GM18951 (cell line): Measurements from ENCODE around the gene ZBTB12.
"Not testable (repeated sequence)": the region's sequence is repeated elsewhere in the genome, so short reads cannot be mapped to it uniquely, and the experiment has no call there.

ENCODE experiments used
- POLR2A ChIP-seq: IDR thresholded peaks from 4 replicates; pipeline ENCODE4 v1.6.1; 2011; ENCODE audit warnings: mild to moderate bottlenecking; ENCODE audit not compliant: insufficient read length, insufficient read depth; ENCODE audit errors: extremely low read depth
- in situ Hi-C: fragments of 300-500 bp; cut with MboI; formaldehyde crosslinking; loops from one replicate; pipeline ENCODE4 v1.12.0; 2022; ENCODE audit warnings: low sequenced_read_pairs, mixed read lengths, inconsistent platforms; ENCODE audit not compliant: unreplicated experiment

ZBTB12 gene

DNA sequence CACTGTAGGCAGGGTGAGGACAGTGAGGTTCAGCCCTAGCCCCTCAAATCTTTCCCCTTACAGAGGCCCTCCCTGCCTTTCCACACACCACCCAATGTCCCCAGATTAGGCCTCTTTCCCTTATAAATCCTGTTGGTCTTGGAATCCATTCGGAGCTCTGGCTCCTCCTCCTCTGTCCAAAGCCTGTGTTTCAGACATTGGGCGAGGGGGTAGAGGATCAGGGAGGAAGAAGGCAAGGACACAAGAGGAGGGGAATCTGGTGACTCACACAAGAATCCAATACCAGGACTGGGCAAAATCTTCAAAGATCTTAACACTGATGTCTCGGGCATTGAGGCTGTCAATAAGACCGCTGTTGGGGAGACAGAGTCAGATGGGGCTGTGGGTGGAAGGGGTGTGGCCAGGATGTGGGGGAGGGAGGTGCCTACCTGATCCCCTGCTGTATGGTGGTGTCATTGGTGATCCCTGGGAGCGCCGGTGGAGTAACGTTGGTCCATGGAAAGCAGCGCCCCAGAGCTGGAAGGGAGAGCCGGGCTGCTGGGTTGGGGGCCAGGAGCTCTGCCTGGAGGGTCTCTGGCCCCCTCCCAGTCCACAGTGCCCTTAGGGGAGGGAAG, 30.7 kb downstream of the ZBTB12 start:
- no peak for TF ChIP-seq POLR2A

DNA sequence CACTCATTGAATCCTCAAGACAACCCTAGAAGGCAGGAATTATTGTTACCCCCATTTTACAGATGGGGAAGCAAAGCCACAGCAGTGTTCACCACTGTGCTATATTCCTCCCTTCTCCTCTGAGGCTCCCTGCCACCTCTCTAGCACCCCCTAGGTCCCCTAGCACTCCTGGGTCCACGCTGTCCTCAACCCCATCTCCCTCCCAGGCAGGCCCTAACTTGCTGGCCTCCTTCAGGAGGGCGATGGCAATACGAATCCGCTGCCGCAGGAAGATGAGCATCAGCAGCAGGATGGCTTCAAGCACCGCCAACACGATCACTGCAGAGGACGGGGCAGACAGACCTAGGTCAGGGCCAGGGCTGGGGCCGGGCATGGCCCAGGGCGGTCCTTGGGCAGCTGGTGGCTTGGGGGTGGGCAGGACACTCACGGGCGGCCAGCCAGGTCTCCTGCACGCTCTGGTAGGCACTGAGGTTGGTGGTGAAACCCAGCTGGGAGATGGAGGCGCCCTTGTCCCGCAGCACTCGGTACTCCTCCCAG, 31.4 kb downstream of the ZBTB12 start:
- in situ Hi-C loops: no loop called here
- no peak for TF ChIP-seq POLR2A

More for the DNA sequence above, 30.7 kb downstream of the ZBTB12 start:
- in situ Hi-C loops: no loop called here

DNA sequence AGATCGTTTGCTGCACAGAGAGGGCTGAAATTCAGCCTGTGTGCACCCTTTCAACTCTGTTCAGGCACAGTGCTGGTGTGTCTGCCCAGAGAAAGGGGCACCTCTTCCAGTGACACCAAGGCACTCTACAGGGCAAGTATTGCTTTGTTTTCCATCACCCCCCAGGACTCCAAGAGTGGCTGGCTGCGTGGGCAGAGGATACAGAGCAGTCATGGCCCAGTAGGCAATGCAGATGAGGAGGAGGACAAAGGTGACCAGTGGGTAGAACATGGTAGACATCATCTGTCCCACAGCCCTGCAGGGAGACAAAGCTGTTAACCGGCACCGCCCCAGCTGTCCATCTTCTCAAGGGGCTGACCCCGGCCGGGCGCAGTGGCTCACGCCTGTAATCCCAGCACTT, 32.5 kb downstream of the ZBTB12 start:
- in situ Hi-C loops: no loop called here
- TF ChIP-seq POLR2A: no peak

DNA sequence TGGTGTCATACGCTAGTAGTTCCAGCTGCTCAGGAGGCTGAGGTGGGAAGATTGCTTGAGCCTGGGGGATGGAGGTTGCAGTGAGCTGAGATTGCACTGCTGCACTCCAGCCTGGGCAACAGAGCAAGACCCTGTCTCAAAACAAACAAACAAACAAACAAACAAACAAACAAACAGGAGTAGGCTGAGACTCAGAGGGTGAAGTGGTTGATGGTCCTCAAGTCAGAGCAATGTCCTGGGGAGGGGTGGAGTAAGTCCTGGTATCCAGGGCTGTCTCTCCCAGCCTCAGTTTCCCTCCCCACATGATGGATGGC, 33.3 kb downstream of the ZBTB12 start:
- in situ Hi-C loops: not testable (repeated sequence)

DNA sequence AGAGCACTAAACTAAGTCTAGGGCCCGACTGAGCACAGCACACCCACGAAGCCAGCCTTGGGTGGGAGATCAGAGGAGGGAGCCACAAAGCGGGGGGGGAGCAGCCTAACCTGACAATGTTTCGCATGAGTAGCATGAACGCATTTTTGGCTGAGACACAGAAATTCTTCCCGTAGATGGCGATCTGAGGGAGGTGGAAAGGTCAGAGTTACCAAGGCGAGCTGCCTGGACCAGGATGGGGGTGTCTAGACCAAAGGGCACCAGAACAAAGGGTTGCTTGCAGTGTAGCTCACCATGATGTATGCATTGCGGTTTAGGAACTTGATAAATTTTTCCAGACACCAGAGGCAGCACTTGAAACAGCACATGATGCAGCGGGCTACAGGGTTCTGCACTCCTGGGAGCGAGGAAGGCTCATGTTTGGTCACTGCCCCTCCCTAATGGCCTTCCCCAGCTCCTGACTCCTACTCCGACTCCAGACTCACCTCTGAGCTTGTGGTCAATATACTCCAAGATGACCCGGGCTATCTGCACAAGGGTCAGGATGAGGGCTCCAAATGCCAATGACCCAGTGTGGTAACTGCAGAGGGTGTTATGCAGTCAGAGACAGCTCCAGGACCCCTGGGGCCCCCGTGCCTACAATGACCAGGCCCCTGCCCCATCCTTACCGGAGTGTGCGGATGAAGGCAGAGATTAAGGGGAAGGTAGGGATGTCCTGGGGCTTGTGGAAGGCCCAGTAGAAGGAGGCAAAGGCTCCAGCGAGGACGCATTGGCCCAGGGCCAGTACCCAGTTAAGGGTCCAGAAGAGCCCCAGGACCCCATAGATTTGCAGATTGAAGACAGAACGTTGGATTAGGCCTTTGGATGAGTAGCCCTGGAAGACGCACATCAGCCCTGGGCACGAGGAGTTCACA, 36.4 kb downstream of the ZBTB12 start:
- TF ChIP-seq POLR2A: no peak
- in situ Hi-C loops: no loop called here

DNA sequence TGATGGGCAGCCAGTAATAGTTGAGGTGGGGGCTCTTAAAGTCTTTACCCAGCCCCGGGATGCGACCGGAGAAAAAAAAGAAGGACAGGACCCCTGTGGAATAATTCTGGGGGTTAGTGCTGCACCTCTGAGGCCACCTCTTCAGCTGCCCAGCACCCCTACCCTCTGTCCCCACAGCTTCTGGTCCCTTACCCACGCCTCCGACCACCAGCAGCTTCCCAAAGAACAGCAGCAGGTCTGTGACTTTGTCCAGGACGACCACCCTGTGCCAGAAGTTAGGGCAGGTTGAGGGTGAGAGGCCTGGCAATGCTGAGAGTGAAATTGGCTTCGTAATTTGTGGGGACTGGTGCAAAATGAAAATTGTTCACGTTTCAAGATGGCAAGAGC, 37.1 kb downstream of the ZBTB12 start:
- in situ Hi-C loops: no loop called here
- TF ChIP-seq POLR2A: no peak

DNA sequence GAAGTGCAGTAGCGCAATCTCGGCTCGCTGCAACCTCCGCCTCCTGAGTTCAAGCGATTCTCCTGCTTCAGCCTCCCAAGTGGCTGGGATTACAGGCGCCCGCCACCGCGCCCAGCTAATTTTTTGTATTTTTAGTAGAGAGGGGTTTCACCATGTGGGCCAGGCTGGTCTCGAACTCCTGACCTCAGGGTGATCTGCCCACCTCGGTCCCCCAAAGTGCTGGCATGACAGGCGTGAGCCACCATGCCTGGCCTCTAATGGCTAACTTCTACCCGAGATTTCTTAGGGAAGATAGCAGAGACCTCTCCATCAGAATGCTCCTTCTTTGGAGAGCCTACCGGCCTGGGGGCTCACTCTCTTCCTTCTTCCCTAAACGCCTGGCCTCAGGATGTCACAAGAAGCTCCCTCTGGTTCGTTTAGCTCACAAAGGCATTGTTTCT, 37.7 kb downstream of the ZBTB12 start:
- in situ Hi-C loops: not testable (repeated sequence)

DNA sequence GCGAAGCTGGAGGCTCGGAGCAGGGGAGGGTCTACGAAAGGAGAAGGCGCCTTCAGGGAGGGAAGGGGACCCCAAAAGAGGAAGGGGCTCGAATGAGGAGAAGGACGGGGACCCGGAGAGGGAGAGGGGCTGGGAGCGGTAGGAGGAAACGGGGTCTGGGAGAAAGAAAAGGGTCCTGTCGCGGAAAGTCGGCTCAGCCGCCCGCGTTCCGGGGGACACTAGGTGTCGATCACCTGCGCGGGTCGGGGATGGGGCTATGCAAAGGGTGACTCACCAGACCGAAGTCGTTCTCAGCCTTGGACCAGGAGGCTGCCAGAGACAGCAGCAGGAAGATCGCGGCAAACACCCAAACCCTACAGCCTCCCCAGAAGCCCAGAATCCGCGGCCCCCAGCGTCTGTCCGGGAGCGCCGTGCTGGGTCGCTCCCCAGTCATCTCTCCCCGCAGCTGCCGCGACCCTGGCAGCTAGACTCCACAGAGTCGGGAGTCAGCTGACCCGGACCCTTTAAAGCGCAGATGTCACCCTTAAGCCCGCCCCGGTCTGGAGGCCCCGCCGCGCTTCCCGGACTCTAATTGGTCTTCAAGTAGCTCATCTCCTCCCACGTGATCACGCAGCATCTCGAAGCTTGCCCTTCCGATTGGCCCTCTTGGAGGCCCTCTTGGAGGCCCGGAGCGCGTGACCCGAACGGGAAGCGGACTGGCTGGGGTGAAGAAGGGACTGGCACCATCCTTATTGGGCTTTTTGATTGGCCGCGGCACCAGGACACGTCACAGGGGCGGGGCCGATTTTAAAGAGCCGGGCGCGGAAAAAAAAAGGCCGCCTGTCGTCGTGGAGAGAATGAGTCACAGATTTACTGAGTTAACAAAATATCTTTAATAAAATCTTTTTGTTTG, 39.3 kb downstream of the ZBTB12 start, which contains the start of gene NEU1:
Gene NEU1 (minus strand): TSS at position 478 of the 892 bp plus-strand sequence. CDS start 45 bp downstream, at position 433.
- in situ Hi-C loops: no loop called here

DNA sequence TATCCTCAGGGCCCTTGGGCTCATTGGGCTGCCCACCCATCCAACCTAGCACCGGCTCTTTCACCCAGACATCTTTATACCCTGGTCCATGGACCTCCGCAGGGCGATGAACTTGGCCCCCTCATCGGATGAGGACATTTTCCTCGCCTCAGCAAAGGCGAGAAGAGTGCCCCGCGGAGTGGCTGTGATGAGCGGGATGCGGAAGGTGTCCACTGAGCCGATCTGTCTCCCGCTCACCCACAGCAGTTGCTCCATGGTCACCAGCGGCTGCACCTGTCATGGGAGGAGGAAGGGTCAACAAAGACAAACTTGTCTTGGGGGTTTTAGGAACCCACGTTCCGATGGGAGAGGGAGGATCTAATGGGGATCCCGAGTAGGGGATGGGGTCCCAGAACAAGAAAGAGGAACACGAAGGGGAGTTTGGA, 40.0 kb downstream of the ZBTB12 start:
- no peak for TF ChIP-seq POLR2A
- in situ Hi-C loops: no loop called here

More for the DNA sequence above, 39.3 kb downstream of the ZBTB12 start, which contains the start of gene NEU1:
- peak; percentile 99 for TF ChIP-seq POLR2A

DNA sequence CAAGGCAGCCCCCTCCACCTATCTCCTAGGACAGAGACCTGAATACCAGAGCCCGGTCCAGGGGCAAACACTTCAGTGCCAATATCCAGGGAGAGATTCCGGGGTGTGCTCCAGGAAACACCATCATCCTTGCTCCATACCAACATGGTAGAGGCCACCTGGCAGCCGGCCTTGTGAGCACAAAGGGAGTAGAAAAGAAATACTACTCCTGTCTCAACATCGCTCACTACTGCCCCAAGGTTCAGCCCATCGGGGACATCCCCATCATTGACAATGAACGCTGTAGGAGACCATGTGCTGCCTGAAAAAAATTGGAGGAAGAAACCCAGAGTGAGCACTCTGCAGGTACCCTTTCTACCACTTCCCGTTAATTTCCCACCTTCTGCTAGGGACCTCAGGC, 40.7 kb downstream of the ZBTB12 start:
- TF ChIP-seq POLR2A: no peak
- in situ Hi-C loops: no loop called here

DNA sequence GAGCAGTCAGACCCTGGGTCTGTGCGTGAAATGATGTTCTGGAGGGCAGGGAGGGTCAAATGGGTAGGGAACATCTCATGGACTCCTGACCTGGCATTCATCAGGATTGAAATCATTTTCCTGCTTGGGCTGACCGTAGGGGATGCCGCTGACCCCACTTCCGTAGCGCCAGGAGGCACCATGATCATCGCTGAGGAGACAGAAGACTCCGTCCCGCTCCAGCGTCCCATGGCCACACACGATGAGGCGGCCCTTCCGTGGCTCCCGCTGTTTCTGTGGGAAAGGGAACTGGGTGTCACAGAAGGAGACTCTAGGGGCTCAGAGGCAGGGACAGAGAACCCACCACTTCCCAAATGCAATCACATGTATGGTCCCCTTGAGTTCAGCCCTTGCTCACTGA, 41.5 kb downstream of the ZBTB12 start:
- TF ChIP-seq POLR2A: no peak
- in situ Hi-C loops: no loop called here

DNA sequence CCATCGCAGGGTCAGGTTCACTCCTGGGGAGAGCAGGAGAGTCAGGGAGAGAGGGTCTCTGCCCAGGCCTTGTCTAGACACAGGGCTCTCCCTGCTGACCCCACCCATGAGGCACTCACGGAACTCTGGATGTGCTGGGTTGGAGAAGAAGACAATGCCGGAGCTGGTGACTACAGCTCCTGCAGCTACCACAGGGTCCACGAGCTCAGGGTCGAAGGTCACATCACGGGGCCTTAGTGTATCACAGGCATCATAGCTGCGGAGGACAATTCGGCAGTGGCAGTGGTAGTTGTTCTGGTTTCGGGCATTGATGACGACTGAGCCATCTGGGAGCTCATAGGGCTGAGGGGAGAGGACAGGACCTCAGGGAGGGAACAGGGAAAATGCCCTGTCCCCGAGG, 42.0 kb downstream of the ZBTB12 start:
- in situ Hi-C loops: no loop called here
- no peak for TF ChIP-seq POLR2A

DNA sequence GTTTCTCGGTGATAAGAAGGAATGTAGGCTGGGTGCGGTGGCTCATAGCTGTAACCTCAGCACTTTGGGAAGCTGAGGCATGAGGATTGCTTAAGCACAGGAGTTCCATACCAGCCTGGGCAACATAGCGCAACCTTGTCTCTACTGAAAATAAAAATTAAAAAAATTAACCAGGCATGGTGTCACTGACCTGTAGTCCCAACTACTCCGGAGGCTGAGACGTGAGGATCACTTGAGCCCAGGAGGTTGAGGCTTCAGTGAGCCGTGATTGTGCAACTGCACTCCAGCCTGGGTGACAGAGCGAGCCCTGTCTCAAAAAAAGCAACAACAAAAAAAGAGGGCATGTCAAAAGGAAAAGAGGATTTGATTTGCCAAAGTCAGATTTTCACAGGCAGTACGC, 43.2 kb downstream of the ZBTB12 start:
- in situ Hi-C loops: no loop called here
- TF ChIP-seq POLR2A: no peak

DNA sequence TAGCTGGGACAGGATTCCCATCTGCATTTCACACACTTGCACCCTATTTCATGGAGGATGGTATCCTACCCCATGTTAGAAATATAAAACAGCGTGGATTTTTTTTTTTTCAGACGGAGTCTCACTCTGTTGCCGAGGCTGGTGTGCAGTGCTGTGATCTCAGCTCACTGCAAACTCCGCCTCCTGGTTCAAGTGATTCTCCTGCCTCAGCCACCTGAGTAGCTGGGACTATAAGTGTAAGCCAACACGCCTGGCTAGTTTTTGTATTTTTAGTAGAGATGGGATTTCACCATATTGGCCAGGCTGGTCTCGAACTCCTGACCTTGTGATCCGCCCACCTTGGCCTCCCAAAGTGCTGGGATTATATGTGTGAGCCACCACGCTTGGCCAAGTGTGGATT, 44.1 kb downstream of the ZBTB12 start:
- in situ Hi-C loops: not testable (repeated sequence)

DNA sequence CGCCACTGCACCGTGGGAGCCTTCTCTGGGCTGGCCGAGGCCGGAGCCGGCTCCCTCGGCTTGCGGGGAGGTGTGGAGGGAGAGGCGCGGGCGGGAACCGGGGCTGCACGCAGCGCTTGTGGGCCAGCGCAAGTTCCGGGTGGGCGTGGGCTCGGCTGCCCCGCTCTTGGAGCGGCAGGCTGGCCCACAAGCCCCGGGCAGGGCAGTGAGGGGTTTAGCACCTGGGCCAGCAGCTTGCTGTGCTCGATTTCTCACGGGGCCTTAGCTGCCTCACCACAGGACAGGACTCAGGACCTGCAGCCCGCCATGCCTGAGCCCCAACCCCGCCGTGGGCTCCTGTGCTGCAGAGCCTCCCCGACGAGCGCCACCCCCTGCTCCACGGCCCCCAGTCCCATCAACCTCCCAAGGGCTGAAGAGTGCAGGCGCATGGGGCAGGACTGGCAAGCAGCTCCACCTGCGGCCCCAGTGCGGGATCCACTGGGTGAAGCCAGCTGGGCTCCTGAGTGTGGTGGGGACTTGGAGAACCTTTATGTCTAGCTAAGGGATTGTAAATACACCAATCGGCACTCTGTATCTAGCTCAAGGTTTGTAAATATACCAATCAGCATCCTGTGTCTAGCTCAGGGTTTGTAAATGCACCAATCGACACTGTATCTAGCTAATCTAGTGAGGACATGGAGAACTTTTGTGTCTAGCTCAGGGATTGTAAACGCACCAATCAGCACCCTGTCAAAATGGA, 49.7 kb downstream of the ZBTB12 start:
- in situ Hi-C loops: not testable (repeated sequence)
